Measurements from ENCODE around the gene PLD5. TPM values are rescaled to one million over a fixed set of nuclear protein-coding genes. Genes with fewer than 3 reads are reported as not detected.

PLD5 gene
- total RNA-seq, 1 donor from 2014 or later, result not detected

DNA sequence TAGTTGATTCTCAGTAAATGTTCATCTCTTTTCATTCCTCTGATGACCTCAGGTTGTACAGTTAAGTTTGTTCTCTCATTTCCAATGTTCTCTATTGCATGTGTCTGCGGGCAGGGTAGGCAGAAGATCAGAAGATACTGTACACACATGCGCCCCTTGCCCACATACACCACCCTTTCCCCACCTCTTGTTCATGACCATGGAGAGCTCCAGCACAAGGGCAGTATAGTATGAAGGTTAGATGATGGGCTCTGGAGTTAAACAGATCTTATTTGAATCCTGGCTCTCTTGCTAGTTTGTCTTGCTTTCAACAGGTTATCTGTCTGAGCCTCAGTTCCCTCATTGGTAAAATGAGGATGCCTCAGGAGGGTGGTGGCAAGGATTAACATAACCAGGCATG, 17.8 kb upstream of the PLD5 start:
- H3K36me3 Mint-ChIP-seq (ENCODE audit: low read depth), result no peaks in the 10 kb centered on the region
- no peak overlapping the region for H3K4me3 Mint-ChIP-seq
- no peaks in the 10 kb centered on the region for H3K4me1 Mint-ChIP-seq
- no peak overlapping the region for H3K27ac Mint-ChIP-seq
- intact Hi-C loops (cut with micrococcal nuclease), result no loop called here
- DNase-seq (no peak), ATAC-seq (ENCODE audit: low read depth) (no peak)
- TF ChIP-seq, protein P1, sequence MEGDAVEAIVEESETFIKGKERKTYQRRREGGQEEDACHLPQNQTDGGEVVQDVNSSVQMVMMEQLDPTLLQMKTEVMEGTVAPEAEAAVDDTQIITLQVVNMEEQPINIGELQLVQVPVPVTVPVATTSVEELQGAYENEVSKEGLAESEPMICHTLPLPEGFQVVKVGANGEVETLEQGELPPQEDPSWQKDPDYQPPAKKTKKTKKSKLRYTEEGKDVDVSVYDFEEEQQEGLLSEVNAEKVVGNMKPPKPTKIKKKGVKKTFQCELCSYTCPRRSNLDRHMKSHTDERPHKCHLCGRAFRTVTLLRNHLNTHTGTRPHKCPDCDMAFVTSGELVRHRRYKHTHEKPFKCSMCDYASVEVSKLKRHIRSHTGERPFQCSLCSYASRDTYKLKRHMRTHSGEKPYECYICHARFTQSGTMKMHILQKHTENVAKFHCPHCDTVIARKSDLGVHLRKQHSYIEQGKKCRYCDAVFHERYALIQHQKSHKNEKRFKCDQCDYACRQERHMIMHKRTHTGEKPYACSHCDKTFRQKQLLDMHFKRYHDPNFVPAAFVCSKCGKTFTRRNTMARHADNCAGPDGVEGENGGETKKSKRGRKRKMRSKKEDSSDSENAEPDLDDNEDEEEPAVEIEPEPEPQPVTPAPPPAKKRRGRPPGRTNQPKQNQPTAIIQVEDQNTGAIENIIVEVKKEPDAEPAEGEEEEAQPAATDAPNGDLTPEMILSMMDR (IDR thresholded peaks at IDR 0.05), result no peak
- CTCF ChIA-PET, result no interaction called here
- POLR2A ChIA-PET, result no interaction called here
- H3K9me3 Mint-ChIP-seq, result peaks cover 4% of the 10 kb centered on the region
- H3K27me3 Mint-ChIP-seq, result peaks cover 8% of the 10 kb centered on the region

DNA sequence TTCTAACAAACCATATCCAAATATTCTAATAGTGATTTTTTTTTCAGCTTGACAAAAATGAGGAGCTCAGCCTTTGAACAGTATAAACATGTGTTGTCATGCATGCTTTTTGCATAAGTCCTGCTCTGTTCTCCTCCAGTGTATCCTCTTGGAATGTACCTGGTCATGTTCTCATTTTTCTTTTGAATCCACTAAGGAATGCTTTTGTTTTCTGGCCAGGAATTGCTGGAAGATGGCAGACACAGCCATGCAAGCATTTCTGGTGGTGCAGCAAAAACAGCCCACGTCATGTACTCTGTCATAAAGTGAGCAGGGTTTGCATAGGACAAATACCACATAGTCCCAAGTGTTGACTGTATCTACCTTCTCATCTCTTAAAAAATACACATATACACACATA, 11.5 kb upstream of the PLD5 start:
- TF ChIP-seq, protein P1 (IDR thresholded peaks at IDR 0.05), result no peak
- peaks cover 3% of the 10 kb centered on the region for H3K4me1 Mint-ChIP-seq
- H3K27ac Mint-ChIP-seq, result no peak overlapping the region
- intact Hi-C loops (cut with micrococcal nuclease), result no loop called here
- DNase-seq, result no peak
- no peak overlapping the region for H3K4me3 Mint-ChIP-seq
- H3K36me3 Mint-ChIP-seq (ENCODE audit: low read depth), result no peaks in the 10 kb centered on the region
- ATAC-seq (ENCODE audit: low read depth), result no peak
- POLR2A ChIA-PET, result no interaction called here
- CTCF ChIA-PET, result no interaction called here
- H3K27me3 Mint-ChIP-seq, result peaks cover 10% of the 10 kb centered on the region
- peaks cover 4% of the 10 kb centered on the region for H3K9me3 Mint-ChIP-seq

DNA sequence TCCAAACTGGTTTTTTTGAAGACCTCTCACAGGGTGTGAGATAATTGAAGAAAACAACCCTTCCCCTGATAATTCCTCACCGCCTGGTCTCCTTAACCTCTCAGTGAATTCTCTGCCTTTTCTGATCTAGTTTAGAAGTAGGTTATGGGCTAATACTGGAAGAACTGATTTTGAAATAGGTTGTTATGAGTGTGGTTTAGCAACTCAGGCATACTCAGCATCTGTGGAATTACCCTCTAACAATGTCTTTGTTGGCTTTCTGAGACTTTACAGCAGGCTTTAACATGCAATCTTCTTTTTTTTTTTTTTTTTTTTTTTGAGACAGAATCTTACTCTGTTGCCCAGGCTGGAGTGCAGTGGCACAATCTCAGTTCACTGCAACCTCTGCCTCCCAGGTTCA, 10.3 kb upstream of the PLD5 start:
- Mint-ChIP-seq H3K27me3 (peaks cover 12% of the 10 kb centered on the region), H3K9me3 (peaks cover 4% of the 10 kb centered on the region), H3K36me3 (ENCODE audit: low read depth) (no peaks in the 10 kb centered on the region), H3K4me1 (peaks cover 3% of the 10 kb centered on the region), H3K4me3 (no peak overlapping the region), H3K27ac (no peak overlapping the region)
- DNase-seq, result no peak
- intact Hi-C loops (cut with micrococcal nuclease), result no loop called here
- TF ChIP-seq, protein P1 (IDR thresholded peaks at IDR 0.05), result no peak
- POLR2A ChIA-PET, result no interaction called here
- ATAC-seq (ENCODE audit: low read depth), result no peak
- CTCF ChIA-PET, result no interaction called here

DNA sequence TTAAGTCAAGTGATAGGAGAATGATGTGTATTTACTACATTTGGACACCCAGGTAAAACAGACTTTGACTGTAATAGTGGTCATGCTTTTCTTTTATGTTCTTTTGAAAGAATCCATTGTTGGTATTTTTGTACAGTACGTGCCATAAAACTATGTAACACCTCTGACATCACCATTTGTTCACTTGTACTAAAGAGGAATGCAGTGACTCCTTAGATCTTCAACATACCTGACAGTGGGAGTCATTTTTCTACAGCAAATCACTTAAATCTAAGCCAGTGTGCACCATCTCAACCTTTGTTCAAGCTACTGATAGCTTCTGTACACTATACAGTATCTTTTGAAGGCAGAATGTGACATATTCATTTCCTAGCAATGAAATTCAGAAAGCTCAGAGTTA, 6.3 kb upstream of the PLD5 start:
- CTCF ChIA-PET, result no interaction called here
- DNase-seq, result no peak
- Mint-ChIP-seq H3K4me1 (peaks cover 3% of the 10 kb centered on the region), H3K27me3 (peaks cover 28% of the 10 kb centered on the region), H3K4me3 (no peak overlapping the region), H3K9me3 (no peaks in the 10 kb centered on the region), H3K36me3 (ENCODE audit: low read depth) (no peaks in the 10 kb centered on the region), H3K27ac (no peak overlapping the region)
- TF ChIP-seq, protein P1 (IDR thresholded peaks at IDR 0.05), result no peak
- POLR2A ChIA-PET, result no interaction called here
- ATAC-seq (ENCODE audit: low read depth), result no peak
- intact Hi-C loops (cut with micrococcal nuclease), result no loop called here

DNA sequence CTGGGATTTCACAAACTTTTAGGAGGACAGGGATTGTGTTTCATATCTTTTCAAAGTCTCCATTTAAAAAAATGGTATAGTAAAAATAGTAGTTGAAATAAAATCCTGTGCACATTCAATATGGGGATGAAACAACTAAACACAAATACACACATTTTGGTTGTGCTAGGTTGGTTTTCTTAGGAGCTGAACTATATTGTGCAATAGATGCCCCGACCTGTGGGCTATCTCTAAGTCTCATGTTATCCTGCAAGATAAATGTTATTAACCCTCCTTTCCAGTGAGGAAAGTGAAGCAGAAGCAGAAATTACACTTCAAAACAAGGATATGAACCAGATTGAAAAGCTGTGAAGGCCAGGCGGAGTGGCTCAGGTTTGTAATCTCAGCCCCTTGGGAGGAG, 1.3 kb upstream of the PLD5 start:
- Mint-ChIP-seq H3K27ac (no peak overlapping the region), H3K4me3 (peak overlapping the region; percentile 78), H3K9me3 (no peaks in the 10 kb centered on the region), H3K36me3 (ENCODE audit: low read depth) (no peaks in the 10 kb centered on the region), H3K4me1 (peaks cover 20% of the 10 kb centered on the region), H3K27me3 (peaks cover 43% of the 10 kb centered on the region)
- ChIA-PET POLR2A (no interaction called here), CTCF (no interaction called here)
- intact Hi-C loops (cut with micrococcal nuclease), result loop anchor here (10.0 kb wide), 1 partner anchor 259 kb away; no protein-coding TSS in a partner anchor
- DNase-seq (no peak), ATAC-seq (ENCODE audit: low read depth) (no peak)
- TF ChIP-seq, protein P1 (IDR thresholded peaks at IDR 0.05), result no peak

All from activated B cell treated with CpG ODN at 0.5 μM for 24 hours (primary cell).